HEK293 (cell line): ENCODE measurements around the gene ADK.

ENCODE experiments used
- CTCF ChIA-PET: fragments of 350-600 bp; formaldehyde crosslinking; extraction: SDS; loops from one replicate; lab custom pipeline; 2021; ENCODE audit warnings: antibody characterized with exemption; lab: Yijun Ruan, JAX
- POLR2A ChIA-PET: fragments of 300-600 bp; formaldehyde crosslinking; extraction: SDS; loops from one replicate; lab custom pipeline; 2020; ENCODE audit warnings: antibody characterized with exemption, inconsistent platforms; lab: Yijun Ruan, JAX
- H3K27ac ChIP-seq: fragments of 200-500 bp; sonication (Bioruptor generic); 2 replicates; pipeline ENCODE4 v1.5.1; 2014; ENCODE audit warnings: low read depth, low read length, control low read depth, inconsistent platforms; ENCODE audit errors: extremely low read depth
- H3K36me3 ChIP-seq, 2 experiments: fragments of 200-500 bp in 1 of 2; sonication (Bioruptor generic) in 1 of 2; 1 replicate in 1 of 2; 2 replicates in 1 of 2; pipeline ENCODE4 v1.5.1; 2014 to 2017; ENCODE audit warnings: inconsistent platforms in 2 of 2, low read length in 2 of 2; ENCODE audit not compliant: control insufficient read depth in 2 of 2, insufficient read depth in 1 of 2
- H3K4me1 ChIP-seq: fragments of 200-500 bp; sonication (Bioruptor generic); 2 replicates; pipeline ENCODE4 v1.5.1; 2014; ENCODE audit warnings: mild to moderate bottlenecking, low read length, inconsistent platforms; ENCODE audit not compliant: control insufficient read depth, insufficient read depth
- H3K4me3 ChIP-seq: 2 replicates; pipeline ENCODE4 v1.5.1; 2011; ENCODE audit warnings: low read depth, mild to moderate bottlenecking, control low read depth, low read length, moderate library complexity
- H3K9me3 ChIP-seq: fragments of 200-500 bp; sonication (Bioruptor generic); 2 replicates; pipeline ENCODE4 v1.5.1; 2014; ENCODE audit warnings: low read depth, low read length, inconsistent platforms; ENCODE audit not compliant: control insufficient read depth, insufficient read depth
- HOXA7 ChIP-seq: sonication (generic); formaldehyde crosslinking; IDR thresholded peaks from 2 replicates; pipeline ENCODE4 v1.8.1; 2022; ENCODE audit warnings: missing genetic modification reagents, borderline replicate concordance
- KLF17 ChIP-seq: fragments of 450-650 bp; formaldehyde crosslinking; IDR thresholded peaks from 2 replicates; pipeline ENCODE4 v1.5.1; 2016; ENCODE audit warnings: missing biosample characterization, missing genetic modification characterization
- MYNN ChIP-seq: fragments of 450-650 bp; formaldehyde crosslinking; IDR thresholded peaks from 2 replicates; pipeline ENCODE4 v1.5.1; 2016; ENCODE audit warnings: missing biosample characterization, missing genetic modification characterization, borderline replicate concordance
- PRDM2 ChIP-seq: fragments of 450-650 bp; formaldehyde crosslinking; IDR thresholded peaks from 2 replicates; pipeline ENCODE4 v1.5.1; 2016; ENCODE audit warnings: missing biosample characterization, missing genetic modification characterization, borderline replicate concordance
- RBAK ChIP-seq: fragments of 450-650 bp; formaldehyde crosslinking; IDR thresholded peaks from 2 replicates; pipeline ENCODE4 v1.5.1; 2016; ENCODE audit warnings: missing biosample characterization, missing genetic modification characterization
- SCRT2 ChIP-seq: fragments of 450-650 bp; formaldehyde crosslinking; IDR thresholded peaks from 2 replicates; pipeline ENCODE4 v1.5.1; 2016; ENCODE audit warnings: missing biosample characterization, missing genetic modification characterization
- YY2 ChIP-seq: fragments of 450-650 bp; formaldehyde crosslinking; IDR thresholded peaks from 2 replicates; pipeline ENCODE4 v1.5.1; 2016; ENCODE audit warnings: missing biosample characterization, missing genetic modification characterization
- ZBTB17 ChIP-seq: fragments of 450-650 bp; formaldehyde crosslinking; IDR thresholded peaks from 2 replicates; pipeline ENCODE4 v1.5.1; 2016; ENCODE audit warnings: missing biosample characterization, missing genetic modification characterization
- ZNF2 ChIP-seq: fragments of 450-650 bp; formaldehyde crosslinking; IDR thresholded peaks from 2 replicates; pipeline ENCODE4 v1.5.1; 2016; ENCODE audit warnings: missing biosample characterization, missing genetic modification characterization
- ZNF24 ChIP-seq: fragments of 450-650 bp; formaldehyde crosslinking; IDR thresholded peaks from 2 replicates; pipeline ENCODE4 v1.5.1; 2016; ENCODE audit warnings: missing biosample characterization, missing genetic modification characterization
- ZNF341 ChIP-seq: fragments of 450-650 bp; formaldehyde crosslinking; IDR thresholded peaks from 2 replicates; pipeline ENCODE4; 2016; ENCODE audit warnings: low read depth, missing biosample characterization, missing genetic modification characterization
- ZNF423 ChIP-seq: fragments of 450-650 bp; formaldehyde crosslinking; IDR thresholded peaks from 2 replicates; pipeline ENCODE4 v1.5.1; 2016; ENCODE audit warnings: missing biosample characterization, missing genetic modification characterization
- ZNF558 ChIP-seq: fragments of 450-650 bp; formaldehyde crosslinking; IDR thresholded peaks from 2 replicates; pipeline ENCODE4 v1.5.1; 2016; ENCODE audit warnings: missing biosample characterization, missing genetic modification characterization
- ZNF645 ChIP-seq: fragments of 450-650 bp; formaldehyde crosslinking; IDR thresholded peaks from 2 replicates; pipeline ENCODE4; 2016; ENCODE audit warnings: missing biosample characterization, missing genetic modification characterization
- ZNF654 ChIP-seq: fragments of 450-650 bp; formaldehyde crosslinking; IDR thresholded peaks from 2 replicates; pipeline ENCODE4 v1.5.1; 2016; ENCODE audit warnings: low read depth, missing biosample characterization, missing genetic modification characterization
- ZNF747 ChIP-seq: fragments of 450-650 bp; formaldehyde crosslinking; IDR thresholded peaks from 2 replicates; pipeline ENCODE4 v1.5.1; 2016; ENCODE audit warnings: missing biosample characterization, missing genetic modification characterization
- ZNF76 ChIP-seq: fragments of 450-650 bp; formaldehyde crosslinking; IDR thresholded peaks from 2 replicates; pipeline ENCODE4; 2016; ENCODE audit warnings: low read depth, missing biosample characterization, missing genetic modification characterization, borderline replicate concordance
- ZSCAN16 ChIP-seq: fragments of 450-650 bp; formaldehyde crosslinking; IDR thresholded peaks from 2 replicates; pipeline ENCODE4 v1.5.1; 2016; ENCODE audit warnings: missing biosample characterization, missing genetic modification characterization
- ZSCAN18 ChIP-seq: fragments of 450-650 bp; formaldehyde crosslinking; IDR thresholded peaks from 2 replicates; pipeline ENCODE4 v1.5.1; 2016; ENCODE audit warnings: missing biosample characterization, missing genetic modification characterization
- TF ChIP-seq, protein P1 (sequence below): fragments of 450-650 bp; formaldehyde crosslinking; IDR thresholded peaks from 2 replicates; pipeline ENCODE4 v1.5.1; 2016; ENCODE audit warnings: missing biosample characterization, missing genetic modification characterization, borderline replicate concordance
- TF ChIP-seq, protein P2 (sequence below): fragments of 450-650 bp; formaldehyde crosslinking; IDR thresholded peaks from 2 replicates; pipeline ENCODE4 v1.5.1; 2016; ENCODE audit warnings: missing biosample characterization, missing genetic modification characterization
- TF ChIP-seq, protein P3 (sequence below): fragments of 450-650 bp; formaldehyde crosslinking; IDR thresholded peaks from 2 replicates; pipeline ENCODE4 v1.5.1; 2016; ENCODE audit warnings: missing biosample characterization, missing genetic modification characterization

ADK gene

DNA sequence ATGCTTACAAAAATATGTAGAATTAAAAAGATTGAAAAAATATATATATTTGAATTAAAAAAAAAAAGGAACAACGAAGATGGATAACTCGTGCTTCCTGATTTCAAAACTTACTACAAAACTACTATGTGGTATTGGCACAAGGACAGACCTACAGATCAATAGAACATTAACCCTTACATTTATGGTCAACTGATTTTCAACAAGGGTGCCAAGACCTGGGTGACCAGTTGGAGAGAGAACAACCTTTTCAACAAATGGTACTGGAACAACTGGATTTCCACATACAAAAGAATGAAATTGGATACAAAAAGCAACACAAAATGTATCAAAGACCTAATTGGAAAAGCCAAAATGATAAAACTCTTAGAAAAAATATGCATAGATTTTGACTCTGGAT lies 10.5 kb upstream of the ADK start (continued):
- TF ChIP-seq PRDM2 (tag by site-specific recombination): no peak
- TF ChIP-seq, protein P1, sequence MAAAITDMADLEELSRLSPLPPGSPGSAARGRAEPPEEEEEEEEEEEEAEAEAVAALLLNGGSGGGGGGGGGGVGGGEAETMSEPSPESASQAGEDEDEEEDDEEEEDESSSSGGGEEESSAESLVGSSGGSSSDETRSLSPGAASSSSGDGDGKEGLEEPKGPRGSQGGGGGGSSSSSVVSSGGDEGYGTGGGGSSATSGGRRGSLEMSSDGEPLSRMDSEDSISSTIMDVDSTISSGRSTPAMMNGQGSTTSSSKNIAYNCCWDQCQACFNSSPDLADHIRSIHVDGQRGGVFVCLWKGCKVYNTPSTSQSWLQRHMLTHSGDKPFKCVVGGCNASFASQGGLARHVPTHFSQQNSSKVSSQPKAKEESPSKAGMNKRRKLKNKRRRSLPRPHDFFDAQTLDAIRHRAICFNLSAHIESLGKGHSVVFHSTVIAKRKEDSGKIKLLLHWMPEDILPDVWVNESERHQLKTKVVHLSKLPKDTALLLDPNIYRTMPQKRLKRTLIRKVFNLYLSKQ (tag by site-specific recombination): no peak
- no peak for TF ChIP-seq ZNF558 (tag by site-specific recombination)
- no peak for TF ChIP-seq RBAK (tag by site-specific recombination)

DNA sequence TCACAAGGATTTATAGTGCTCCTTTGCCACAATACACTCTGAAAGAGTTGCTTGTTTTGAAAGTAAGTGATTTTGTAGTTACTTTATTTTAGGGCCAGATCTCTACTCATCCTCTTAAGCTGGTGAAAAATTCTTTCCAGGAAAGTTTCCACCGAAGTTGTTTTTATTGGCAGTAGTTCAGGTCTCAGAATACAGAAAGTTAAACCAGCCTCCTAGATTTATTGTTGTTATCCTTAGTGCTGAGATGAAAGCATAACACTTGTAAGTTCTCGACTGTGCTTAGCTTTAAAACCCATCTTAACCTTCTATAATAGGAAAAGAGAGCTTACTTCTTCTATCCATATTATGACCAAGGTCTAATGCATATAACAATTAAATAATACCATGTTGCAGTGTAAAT lies 5.9 kb upstream of the ADK start:
- H3K27ac ChIP-seq: peak overlapping the region; percentile 42; the same call in 1 of the 2 replicates
- CTCF ChIA-PET: interaction anchor here (0.8 to 1.0 kb wide), 4 partner anchors 22 to 188 kb away, joined by 3 to 5 read pairs (median 3); no protein-coding TSS in a partner anchor
- POLR2A ChIA-PET: interaction anchor here (1.0 to 1.7 kb wide), 2 partner anchors 21 to 31 kb away, joined by 3 read pairs; no protein-coding TSS in a partner anchor
- TF ChIP-seq, protein P2, sequence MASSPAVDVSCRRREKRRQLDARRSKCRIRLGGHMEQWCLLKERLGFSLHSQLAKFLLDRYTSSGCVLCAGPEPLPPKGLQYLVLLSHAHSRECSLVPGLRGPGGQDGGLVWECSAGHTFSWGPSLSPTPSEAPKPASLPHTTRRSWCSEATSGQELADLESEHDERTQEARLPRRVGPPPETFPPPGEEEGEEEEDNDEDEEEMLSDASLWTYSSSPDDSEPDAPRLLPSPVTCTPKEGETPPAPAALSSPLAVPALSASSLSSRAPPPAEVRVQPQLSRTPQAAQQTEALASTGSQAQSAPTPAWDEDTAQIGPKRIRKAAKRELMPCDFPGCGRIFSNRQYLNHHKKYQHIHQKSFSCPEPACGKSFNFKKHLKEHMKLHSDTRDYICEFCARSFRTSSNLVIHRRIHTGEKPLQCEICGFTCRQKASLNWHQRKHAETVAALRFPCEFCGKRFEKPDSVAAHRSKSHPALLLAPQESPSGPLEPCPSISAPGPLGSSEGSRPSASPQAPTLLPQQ (tag by site-specific recombination): 0 out of 2 replicates have a peak, but pooled peaks have one; percentile 43
- TF ChIP-seq ZBTB17 (tag by site-specific recombination) (peak; percentile 52; the same call in 1 of the 2 replicates), ZNF645 (tag by site-specific recombination) (no peak), ZNF2 (tag by site-specific recombination) (no peak), ZNF747 (tag by site-specific recombination) (no peak), ZNF423 (tag by site-specific recombination) (no peak), ZSCAN16 (tag by site-specific recombination) (no peak), ZNF24 (tag by site-specific recombination) (0 out of 2 replicates have a peak, but pooled peaks have one; percentile 43), ZNF654 (no peak), ZSCAN18 (no peak), YY2 (no peak), ZNF76 (tag by site-specific recombination) (no peak), ZNF341 (tag by site-specific recombination) (no peak), HOXA7 (CRISPR knock-in tag) (no peak), MYNN (tag by site-specific recombination) (no peak), SCRT2 (tag by site-specific recombination) (0 out of 2 replicates have a peak, but pooled peaks have one; percentile 13), KLF17 (tag by site-specific recombination) (no peak)
- TF ChIP-seq, protein P3, sequence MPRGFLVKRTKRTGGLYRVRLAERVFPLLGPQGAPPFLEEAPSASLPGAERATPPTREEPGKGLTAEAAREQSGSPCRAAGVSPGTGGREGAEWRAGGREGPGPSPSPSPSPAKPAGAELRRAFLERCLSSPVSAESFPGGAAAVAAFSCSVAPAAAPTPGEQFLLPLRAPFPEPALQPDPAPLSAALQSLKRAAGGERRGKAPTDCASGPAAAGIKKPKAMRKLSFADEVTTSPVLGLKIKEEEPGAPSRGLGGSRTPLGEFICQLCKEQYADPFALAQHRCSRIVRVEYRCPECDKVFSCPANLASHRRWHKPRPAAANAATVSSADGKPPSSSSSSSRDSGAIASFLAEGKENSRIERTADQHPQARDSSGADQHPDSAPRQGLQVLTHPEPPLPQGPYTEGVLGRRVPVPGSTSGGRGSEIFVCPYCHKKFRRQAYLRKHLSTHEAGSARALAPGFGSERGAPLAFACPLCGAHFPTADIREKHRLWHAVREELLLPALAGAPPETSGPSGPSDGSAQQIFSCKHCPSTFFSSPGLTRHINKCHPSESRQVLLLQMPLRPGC (tag by site-specific recombination): no peak

More for the DNA sequence above, 5.9 kb upstream of the ADK start:
- Histone ChIP-seq H3K36me3 (peaks cover 10 to 16% of the 10 kb centered on the region in 2 experiments), H3K9me3 (no peaks in the 10 kb centered on the region), H3K4me1 (peaks cover 18% of the 10 kb centered on the region), H3K4me3 (no peak overlapping the region)
